ENCODE results near the gene CXCL1.

Gene CXCL1

GRCh38 chr4:73869130-73870055, at the start of gene CXCL1:
Gene CXCL1, plus strand, starts transcription at chr4:73869393. Its CDS starts 78 bp downstream, at chr4:73869471.
- no peak for FAIRE-seq

- no peak for FAIRE-seq
Measured at GRCh38 chr4:73821325-73821724, 47.9 kb upstream of the CXCL1 start.

- no peak for FAIRE-seq
Measured at GRCh38 chr4:73822389-73822788, 46.8 kb upstream of the CXCL1 start.

- no peak for FAIRE-seq
Measured at GRCh38 chr4:73822812-73823504, 46.2 kb upstream of the CXCL1 start.

- no peak for FAIRE-seq
Measured at GRCh38 chr4:73823760-73824159, 45.4 kb upstream of the CXCL1 start.

GRCh38 chr4:73828956-73829355, 40.2 kb upstream of the CXCL1 start:
- FAIRE-seq: no peak

- no peak for FAIRE-seq
Measured at GRCh38 chr4:73831569-73831968, 37.6 kb upstream of the CXCL1 start.

- no peak for FAIRE-seq
Measured at GRCh38 chr4:73832651-73833237, 36.4 kb upstream of the CXCL1 start.

- FAIRE-seq: no peak
Measured at GRCh38 chr4:73836373-73837279, 32.6 kb upstream of the CXCL1 start, which contains the start of gene CXCL6. Gene CXCL6, plus strand, starts transcription at chr4:73836678. Its CDS starts 73 bp downstream, at chr4:73836751.

GRCh38 chr4:73839071-73839470, 30.1 kb upstream of the CXCL1 start:
- FAIRE-seq: no peak

- FAIRE-seq: no peak
Measured at GRCh38 chr4:73839715-73840114, 29.5 kb upstream of the CXCL1 start.

GRCh38 chr4:73841243-73841925, 27.8 kb upstream of the CXCL1 start:
- no peak for FAIRE-seq

GRCh38 chr4:73842696-73843095, 26.5 kb upstream of the CXCL1 start:
- no peak for FAIRE-seq

- no peak for FAIRE-seq
Measured at GRCh38 chr4:73843369-73843768, 25.8 kb upstream of the CXCL1 start.

- no peak for FAIRE-seq
Measured at GRCh38 chr4:73844345-73844744, 24.8 kb upstream of the CXCL1 start.

- FAIRE-seq: no peak
Measured at GRCh38 chr4:73844806-73845205, 24.4 kb upstream of the CXCL1 start.

GRCh38 chr4:73847526-73848182, 21.5 kb upstream of the CXCL1 start:
- no peak for FAIRE-seq

GRCh38 chr4:73848183-73848777, 20.9 kb upstream of the CXCL1 start:
- no peak for FAIRE-seq

- FAIRE-seq: no peak
Measured at GRCh38 chr4:73850261-73850970, 18.8 kb upstream of the CXCL1 start.

- no peak for FAIRE-seq
Measured at GRCh38 chr4:73851293-73851692, 17.9 kb upstream of the CXCL1 start.

Measured in A204.1 (cell line).